ENCODE data around the gene CCDC88C.

The CCDC88C gene

DNA sequence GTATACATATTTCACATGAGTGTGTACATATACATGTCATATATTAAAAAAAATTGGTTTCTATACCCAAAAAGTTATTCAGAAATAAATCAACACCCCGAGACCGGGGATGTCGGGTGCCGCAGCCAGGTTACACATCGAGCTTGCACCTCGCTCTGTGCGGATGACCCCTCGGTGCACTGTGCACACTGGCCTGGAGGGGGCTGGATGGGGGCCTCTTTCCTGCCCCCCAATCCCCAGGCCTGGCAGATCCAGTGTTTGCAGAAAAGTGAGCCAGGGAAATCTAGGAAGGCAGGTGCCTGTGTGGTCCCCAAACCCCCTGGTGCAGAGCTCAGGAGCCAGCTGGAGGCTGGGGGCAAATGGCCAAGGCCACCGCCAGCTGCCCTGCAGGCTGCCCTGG is 146.0 kb downstream of the CCDC88C start:
- WGBS, 2 donors (ENCODE audit: extremely low coverage in 2 of 2, insufficient read length in 2 of 2, insufficient replicate concordance in 1 of 2): no CpG with 5 or more reads among the region's 9 CpGs
- DNase-seq (ENCODE audit: low spot score): no peak

GRCh38 chr14:91270619-91271018 is 147.0 kb downstream of the CCDC88C start:
- no peak overlapping the region for H3K4me3 ChIP-seq (ENCODE audit: low read length in 2 of 2)
- peaks cover 0 to 1% of the 10 kb centered on the region in 2 donors for H3K4me1 ChIP-seq (ENCODE audit: control insufficient read depth in 2 of 2, insufficient read depth in 1 of 2, low read depth in 1 of 2, low read length in 2 of 2)
- H3K18ac ChIP-seq (ENCODE audit: low read length): no peak overlapping the region
- no peak overlapping the region for H2BK5ac ChIP-seq (ENCODE audit: low read length)
- no peak overlapping the region for H3K9ac ChIP-seq (ENCODE audit: low read depth, low read length, poor library complexity)
- H3K79me1 ChIP-seq (ENCODE audit: low read depth, low read length): peaks cover 4% of the 10 kb centered on the region
- no peak for DNase-seq (ENCODE audit: low spot score)
- no peak overlapping the region for H4K91ac ChIP-seq (ENCODE audit: low read depth, low read length, poor library complexity)
- H3K14ac ChIP-seq (ENCODE audit: low read length): no peak overlapping the region
- peaks cover 13 to 37% of the 10 kb centered on the region in 2 donors for H3K36me3 ChIP-seq (replicated peaks in 1 of 2; ENCODE audit: control insufficient read depth in 2 of 2, insufficient read depth in 2 of 2, low read length in 2 of 2)
- H2AK5ac ChIP-seq (ENCODE audit: low read depth, low read length): no peak overlapping the region
- H2BK12ac ChIP-seq (ENCODE audit: low read length): no peak overlapping the region
- WGBS, 2 donors (ENCODE audit: extremely low coverage in 2 of 2, insufficient read length in 2 of 2, insufficient replicate concordance in 1 of 2): no CpG with 5 or more reads among the region's 8 CpGs
- H3K23ac ChIP-seq (ENCODE audit: low read depth, low read length, poor library complexity): no peak overlapping the region
- no peak overlapping the region for H3K27ac ChIP-seq (replicated peaks; ENCODE audit: low read length)
- H3K9me3 ChIP-seq (replicated peaks in 1 of 2; ENCODE audit: control insufficient read depth in 2 of 2, insufficient read depth in 1 of 2, low read depth in 1 of 2, low read length in 2 of 2): no peaks in the 10 kb centered on the region
- H2BK15ac ChIP-seq (ENCODE audit: low read length): no peak overlapping the region
- no peak overlapping the region for H4K8ac ChIP-seq (ENCODE audit: low read depth, low read length)
- no peak overlapping the region for H3K4me2 ChIP-seq (ENCODE audit: insufficient read depth, low read length, poor library complexity, severe bottlenecking)
- H3K4ac ChIP-seq (ENCODE audit: low read length): no peak overlapping the region
- H2AFZ ChIP-seq (ENCODE audit: low read length): no peak overlapping the region
- H3K27me3 ChIP-seq (ENCODE audit: control insufficient read depth in 3 of 3, insufficient read depth in 3 of 3, low read depth in 1 of 3, low read length in 3 of 3): peaks cover 0 to 4% (median 0%) of the 10 kb centered on the region in 3 experiments
- no peak overlapping the region for H2BK120ac ChIP-seq (ENCODE audit: low read depth, low read length)

More for the DNA sequence above, 146.0 kb downstream of the CCDC88C start:
- Histone ChIP-seq H2BK12ac (ENCODE audit: low read length) (no peak overlapping the region), H2AK5ac (ENCODE audit: low read depth, low read length) (no peak overlapping the region), H3K9me3 (replicated peaks in 1 of 2; ENCODE audit: control insufficient read depth in 2 of 2, insufficient read depth in 1 of 2, low read depth in 1 of 2, low read length in 2 of 2) (no peaks in the 10 kb centered on the region), H3K79me1 (ENCODE audit: low read depth, low read length) (peaks cover 4% of the 10 kb centered on the region), H2BK15ac (ENCODE audit: low read length) (no peak overlapping the region), H3K23ac (ENCODE audit: low read depth, low read length, poor library complexity) (no peak overlapping the region), H3K27me3 (ENCODE audit: control insufficient read depth in 3 of 3, insufficient read depth in 3 of 3, low read depth in 1 of 3, low read length in 3 of 3) (no peaks in the 10 kb centered on the region), H3K18ac (ENCODE audit: low read length) (no peak overlapping the region), H3K14ac (ENCODE audit: low read length) (no peak overlapping the region), H4K91ac (ENCODE audit: low read depth, low read length, poor library complexity) (no peak overlapping the region), H3K27ac (replicated peaks; ENCODE audit: low read length) (no peak overlapping the region), H3K36me3 (replicated peaks in 1 of 2; ENCODE audit: control insufficient read depth in 2 of 2, insufficient read depth in 2 of 2, low read length in 2 of 2) (peaks cover 19 to 44% of the 10 kb centered on the region in 2 donors), H3K9ac (ENCODE audit: low read depth, low read length, poor library complexity) (no peak overlapping the region), H2BK120ac (ENCODE audit: low read depth, low read length) (no peak overlapping the region), H3K4ac (ENCODE audit: low read length) (no peak overlapping the region), H4K8ac (ENCODE audit: low read depth, low read length) (no peak overlapping the region), H3K4me3 (ENCODE audit: low read length in 2 of 2) (no peak overlapping the region), H2BK5ac (ENCODE audit: low read length) (no peak overlapping the region), H3K4me1 (ENCODE audit: control insufficient read depth in 2 of 2, insufficient read depth in 1 of 2, low read depth in 1 of 2, low read length in 2 of 2) (peaks cover 0 to 1% of the 10 kb centered on the region in 2 donors), H2AFZ (ENCODE audit: low read length) (no peak overlapping the region), H3K4me2 (ENCODE audit: insufficient read depth, low read length, poor library complexity, severe bottlenecking) (no peak overlapping the region)

- H3K4me2 ChIP-seq (ENCODE audit: insufficient read depth, low read length, poor library complexity, severe bottlenecking): no peak overlapping the region
- H3K4me1 ChIP-seq (ENCODE audit: control insufficient read depth in 2 of 2, insufficient read depth in 1 of 2, low read depth in 1 of 2, low read length in 2 of 2): peaks cover 0 to 2% of the 10 kb centered on the region in 2 donors
- no peak overlapping the region for H3K9ac ChIP-seq (ENCODE audit: low read depth, low read length, poor library complexity)
- H2BK120ac ChIP-seq (ENCODE audit: low read depth, low read length): no peak overlapping the region
- no peak overlapping the region for H2BK15ac ChIP-seq (ENCODE audit: low read length)
- no peak overlapping the region for H3K18ac ChIP-seq (ENCODE audit: low read length)
- no peak overlapping the region for H2BK5ac ChIP-seq (ENCODE audit: low read length)
- H3K4ac ChIP-seq (ENCODE audit: low read length): no peak overlapping the region
- WGBS, 2 donors (ENCODE audit: extremely low coverage in 2 of 2, insufficient read length in 2 of 2, insufficient replicate concordance in 1 of 2): no CpG with 5 or more reads among the region's 6 CpGs
- no peak overlapping the region for H3K27ac ChIP-seq (replicated peaks; ENCODE audit: low read length)
- no peak overlapping the region for H2BK12ac ChIP-seq (ENCODE audit: low read length)
- DNase-seq (ENCODE audit: low spot score): no peak
- H2AFZ ChIP-seq (ENCODE audit: low read length): no peak overlapping the region
- H3K27me3 ChIP-seq (ENCODE audit: control insufficient read depth in 3 of 3, insufficient read depth in 3 of 3, low read depth in 1 of 3, low read length in 3 of 3): peaks cover 0 to 8% (median 4%) of the 10 kb centered on the region in 3 experiments
- no peak overlapping the region for H3K23ac ChIP-seq (ENCODE audit: low read depth, low read length, poor library complexity)
- no peak overlapping the region for H4K91ac ChIP-seq (ENCODE audit: low read depth, low read length, poor library complexity)
- H2AK5ac ChIP-seq (ENCODE audit: low read depth, low read length): no peak overlapping the region
- peaks cover 13 to 37% of the 10 kb centered on the region in 2 donors for H3K36me3 ChIP-seq (replicated peaks in 1 of 2; ENCODE audit: control insufficient read depth in 2 of 2, insufficient read depth in 2 of 2, low read length in 2 of 2)
- no peak overlapping the region for H3K4me3 ChIP-seq (ENCODE audit: low read length in 2 of 2)
- peaks cover 4% of the 10 kb centered on the region for H3K79me1 ChIP-seq (ENCODE audit: low read depth, low read length)
- no peak overlapping the region for H3K14ac ChIP-seq (ENCODE audit: low read length)
- H4K8ac ChIP-seq (ENCODE audit: low read depth, low read length): no peak overlapping the region
- H3K9me3 ChIP-seq (replicated peaks in 1 of 2; ENCODE audit: control insufficient read depth in 2 of 2, insufficient read depth in 1 of 2, low read depth in 1 of 2, low read length in 2 of 2): no peaks in the 10 kb centered on the region
Measured at GRCh38 chr14:91270188-91270587, 147.4 kb downstream of the CCDC88C start.

- Histone ChIP-seq H3K4me2 (ENCODE audit: insufficient read depth, low read length, poor library complexity, severe bottlenecking) (no peak overlapping the region), H4K8ac (ENCODE audit: low read depth, low read length) (no peak overlapping the region), H3K79me1 (ENCODE audit: low read depth, low read length) (peaks cover 4% of the 10 kb centered on the region), H3K9me3 (replicated peaks in 1 of 2; ENCODE audit: control insufficient read depth in 2 of 2, insufficient read depth in 1 of 2, low read depth in 1 of 2, low read length in 2 of 2) (no peaks in the 10 kb centered on the region), H3K36me3 (replicated peaks in 1 of 2; ENCODE audit: control insufficient read depth in 2 of 2, insufficient read depth in 2 of 2, low read length in 2 of 2) (peaks cover 9 to 28% of the 10 kb centered on the region in 2 donors), H2BK12ac (ENCODE audit: low read length) (peak overlapping the region; percentile 16), H3K23ac (ENCODE audit: low read depth, low read length, poor library complexity) (no peak overlapping the region), H3K4me1 (ENCODE audit: control insufficient read depth in 2 of 2, insufficient read depth in 1 of 2, low read depth in 1 of 2, low read length in 2 of 2) (peaks cover 0 to 6% of the 10 kb centered on the region in 2 donors), H3K4me3 (ENCODE audit: low read length in 2 of 2) (no peak overlapping the region), H2AFZ (ENCODE audit: low read length) (no peak overlapping the region), H3K18ac (ENCODE audit: low read length) (peak overlapping the region; percentile 58), H3K4ac (ENCODE audit: low read length) (no peak overlapping the region), H3K27me3 (ENCODE audit: control insufficient read depth in 3 of 3, insufficient read depth in 3 of 3, low read depth in 1 of 3, low read length in 3 of 3) (peaks cover 2 to 16% (median 12%) of the 10 kb centered on the region in 3 experiments), H4K91ac (ENCODE audit: low read depth, low read length, poor library complexity) (no peak overlapping the region), H2BK120ac (ENCODE audit: low read depth, low read length) (no peak overlapping the region), H3K27ac (replicated peaks; ENCODE audit: low read length) (no peak overlapping the region), H2AK5ac (ENCODE audit: low read depth, low read length) (peak overlapping the region; percentile 79), H2BK15ac (ENCODE audit: low read length) (no peak overlapping the region), H3K9ac (ENCODE audit: low read depth, low read length, poor library complexity) (peak overlapping the region; percentile 21), H2BK5ac (ENCODE audit: low read length) (peak overlapping the region; percentile 87), H3K14ac (ENCODE audit: low read length) (peak overlapping the region; percentile 17)
- no CpG with 5 or more reads among the region's 24 CpGs for WGBS, 2 donors (ENCODE audit: extremely low coverage in 2 of 2, insufficient read length in 2 of 2, insufficient replicate concordance in 1 of 2)
- DNase-seq (ENCODE audit: low spot score): no peak
Measured at GRCh38 chr14:91269076-91269991, 148.3 kb downstream of the CCDC88C start.

Measured in neuronal stem cell (in vitro differentiated cells).